Measurements from ENCODE around the gene ARSH.
"Not testable (repeated sequence)": the region's sequence is repeated elsewhere in the genome, so short reads cannot be mapped to it uniquely, and the experiment has no call there.

The ARSH gene

DNA sequence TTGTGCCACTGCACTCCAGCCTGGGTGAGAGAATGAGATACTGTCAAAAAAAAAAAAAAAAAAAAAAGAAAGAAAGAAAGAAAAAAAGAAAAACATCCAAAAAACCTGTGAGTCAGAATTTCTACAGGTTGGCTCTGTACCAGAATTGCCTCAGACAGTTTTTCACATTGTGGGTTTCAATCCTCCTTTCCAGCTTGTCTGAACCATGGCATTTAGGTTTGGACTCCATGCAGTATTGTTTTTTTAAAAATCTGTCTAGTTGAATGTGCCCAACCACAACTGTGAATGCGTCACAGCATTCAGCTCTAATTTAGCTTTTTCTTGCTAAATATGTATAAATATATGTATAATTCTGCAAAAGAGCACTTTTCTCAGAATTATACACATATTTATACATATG, 31.4 kb upstream of the ARSH start:
- Histone ChIP-seq H3K27me3 (ENCODE audit: insufficient read depth, low read length) (no peaks in the 10 kb centered on the region), H2AFZ (ENCODE audit: low read depth, low read length) (no peak overlapping the region), H3K9me3 (ENCODE audit: low read length) (peaks cover 2% of the 10 kb centered on the region), H3K4me3 (ENCODE audit: low read length) (no peak overlapping the region), H3K36me3 (ENCODE audit: insufficient read depth, low read length) (no peaks in the 10 kb centered on the region), H3K4me1 (ENCODE audit: insufficient read depth, low read length) (no peaks in the 10 kb centered on the region)

- H3K27me3 ChIP-seq (ENCODE audit: insufficient read depth, low read length); H3K9me3 ChIP-seq (ENCODE audit: low read length); H3K4me3 ChIP-seq (ENCODE audit: low read length); H2AFZ ChIP-seq (ENCODE audit: low read depth, low read length); H3K4me1 ChIP-seq (ENCODE audit: insufficient read depth, low read length); H3K36me3 ChIP-seq (ENCODE audit: insufficient read depth, low read length): not testable (repeated sequence)
Observed at GRCh38 chrX:2978639-2979038, 27.7 kb upstream of the ARSH start.

DNA sequence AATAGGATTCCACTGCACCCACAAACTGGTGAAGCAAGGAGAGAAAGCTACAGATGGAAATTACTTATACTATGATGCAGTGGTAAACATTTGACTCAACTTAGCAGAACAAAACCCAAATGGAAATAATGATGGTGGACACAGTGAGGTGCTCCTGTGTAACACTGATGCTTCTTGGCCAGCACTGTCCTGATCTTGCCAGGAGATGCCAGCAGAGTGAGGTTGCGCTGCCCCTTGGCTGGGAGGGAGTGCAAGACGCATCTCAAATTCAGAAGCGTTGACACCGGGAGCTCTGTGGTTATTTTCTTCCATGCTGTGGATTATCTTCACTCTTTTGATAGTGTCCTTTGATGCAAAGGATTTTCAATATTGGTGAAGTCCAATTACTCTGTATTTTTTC, 22.0 kb upstream of the ARSH start:
- no peaks in the 10 kb centered on the region for H3K36me3 ChIP-seq (ENCODE audit: insufficient read depth, low read length)
- H2AFZ ChIP-seq (ENCODE audit: low read depth, low read length) = no peak overlapping the region
- no peaks in the 10 kb centered on the region for H3K9me3 ChIP-seq (ENCODE audit: low read length)
- no peaks in the 10 kb centered on the region for H3K4me1 ChIP-seq (ENCODE audit: insufficient read depth, low read length)
- no peak overlapping the region for H3K4me3 ChIP-seq (ENCODE audit: low read length)
- H3K27me3 ChIP-seq (ENCODE audit: insufficient read depth, low read length) = no peaks in the 10 kb centered on the region

DNA sequence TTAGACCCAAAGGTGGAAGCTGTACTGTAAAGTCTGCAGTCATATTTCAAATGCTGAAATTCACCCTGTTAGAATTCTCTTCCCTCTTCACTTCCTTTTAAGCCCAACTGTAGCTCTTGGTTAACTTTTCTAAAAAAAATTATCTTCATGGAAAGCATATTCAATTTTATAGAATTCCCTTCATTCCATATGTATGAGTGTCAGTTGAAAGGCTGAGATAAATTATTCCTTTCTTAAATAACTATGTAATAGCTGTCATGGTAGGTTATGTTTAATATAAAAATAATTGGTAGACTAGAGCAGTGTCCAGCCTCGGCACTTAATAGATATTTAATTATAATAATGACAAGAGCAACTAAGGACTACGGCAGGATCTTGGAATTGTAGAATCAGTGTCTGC, 16.8 kb upstream of the ARSH start:
- Histone ChIP-seq H3K4me3 (ENCODE audit: low read length) (no peak overlapping the region), H3K27me3 (ENCODE audit: insufficient read depth, low read length) (no peaks in the 10 kb centered on the region), H3K4me1 (ENCODE audit: insufficient read depth, low read length) (no peaks in the 10 kb centered on the region), H3K36me3 (ENCODE audit: insufficient read depth, low read length) (no peaks in the 10 kb centered on the region), H2AFZ (ENCODE audit: low read depth, low read length) (no peak overlapping the region), H3K9me3 (ENCODE audit: low read length) (no peaks in the 10 kb centered on the region)

GRCh38 chrX:3010532-3010931, 4.2 kb downstream of the ARSH start:
- H3K4me1 ChIP-seq (ENCODE audit: insufficient read depth, low read length) = no peaks in the 10 kb centered on the region
- H3K9me3 ChIP-seq (ENCODE audit: low read length) = peaks cover 5% of the 10 kb centered on the region
- no peak overlapping the region for H2AFZ ChIP-seq (ENCODE audit: low read depth, low read length)
- H3K4me3 ChIP-seq (ENCODE audit: low read length) = no peak overlapping the region
- H3K36me3 ChIP-seq (ENCODE audit: insufficient read depth, low read length) = no peaks in the 10 kb centered on the region
- H3K27me3 ChIP-seq (ENCODE audit: insufficient read depth, low read length) = no peaks in the 10 kb centered on the region

GRCh38 chrX:3017492-3017891, 11.1 kb downstream of the ARSH start:
- Histone ChIP-seq H3K36me3 (ENCODE audit: insufficient read depth, low read length) (no peaks in the 10 kb centered on the region), H3K4me3 (ENCODE audit: low read length) (no peak overlapping the region), H3K4me1 (ENCODE audit: insufficient read depth, low read length) (no peaks in the 10 kb centered on the region), H3K27me3 (ENCODE audit: insufficient read depth, low read length) (no peaks in the 10 kb centered on the region), H3K9me3 (ENCODE audit: low read length) (peaks cover 5% of the 10 kb centered on the region), H2AFZ (ENCODE audit: low read depth, low read length) (no peak overlapping the region)

- H3K4me1 ChIP-seq (ENCODE audit: insufficient read depth, low read length) = no peaks in the 10 kb centered on the region
- no peaks in the 10 kb centered on the region for H3K36me3 ChIP-seq (ENCODE audit: insufficient read depth, low read length)
- H3K9me3 ChIP-seq (ENCODE audit: low read length) = no peaks in the 10 kb centered on the region
- no peak overlapping the region for H3K4me3 ChIP-seq (ENCODE audit: low read length)
- H3K27me3 ChIP-seq (ENCODE audit: insufficient read depth, low read length) = peaks cover 3% of the 10 kb centered on the region
- no peak overlapping the region for H2AFZ ChIP-seq (ENCODE audit: low read depth, low read length)
Observed at GRCh38 chrX:3024176-3024575, 17.8 kb downstream of the ARSH start.

DNA sequence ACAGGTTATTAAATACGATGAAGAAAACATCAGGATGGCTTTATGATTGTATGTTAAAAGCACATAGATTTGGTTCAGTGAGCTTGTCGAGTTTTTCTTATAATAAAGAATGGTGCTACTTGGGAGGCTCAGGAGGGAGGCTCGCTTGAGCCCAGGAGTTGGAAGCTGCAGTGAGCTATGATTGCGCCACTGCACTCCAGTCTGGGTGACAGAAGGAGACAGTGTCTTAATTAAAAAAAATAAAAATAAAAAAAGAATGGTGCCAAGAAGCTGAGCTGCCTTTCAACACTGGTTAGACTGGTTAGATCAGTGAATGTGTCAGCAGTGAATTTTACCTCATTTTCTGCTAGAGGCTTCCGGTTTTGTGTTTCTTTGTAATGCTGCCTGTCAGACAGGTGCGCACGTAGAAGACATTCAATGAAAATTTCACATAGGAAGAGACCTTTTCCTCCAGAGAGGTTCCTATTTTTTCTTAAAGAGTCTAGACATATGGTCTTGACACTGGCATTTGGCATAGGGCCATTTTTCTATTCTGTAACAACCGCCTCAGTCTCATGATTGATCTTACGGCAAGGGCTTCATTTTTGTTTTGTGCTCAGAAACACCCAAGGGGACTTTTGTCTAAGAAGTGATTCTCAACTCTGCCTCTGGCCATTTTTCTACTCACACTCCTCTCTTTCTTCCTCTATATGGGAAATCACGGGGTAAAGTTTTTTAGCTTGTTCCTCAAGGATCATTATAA, 19.9 kb downstream of the ARSH start:
- Histone ChIP-seq H3K36me3 (ENCODE audit: insufficient read depth, low read length) (no peaks in the 10 kb centered on the region), H3K4me3 (ENCODE audit: low read length) (no peak overlapping the region), H2AFZ (ENCODE audit: low read depth, low read length) (no peak overlapping the region), H3K4me1 (ENCODE audit: insufficient read depth, low read length) (no peaks in the 10 kb centered on the region), H3K9me3 (ENCODE audit: low read length) (no peaks in the 10 kb centered on the region), H3K27me3 (ENCODE audit: insufficient read depth, low read length) (peaks cover 3% of the 10 kb centered on the region)

DNA sequence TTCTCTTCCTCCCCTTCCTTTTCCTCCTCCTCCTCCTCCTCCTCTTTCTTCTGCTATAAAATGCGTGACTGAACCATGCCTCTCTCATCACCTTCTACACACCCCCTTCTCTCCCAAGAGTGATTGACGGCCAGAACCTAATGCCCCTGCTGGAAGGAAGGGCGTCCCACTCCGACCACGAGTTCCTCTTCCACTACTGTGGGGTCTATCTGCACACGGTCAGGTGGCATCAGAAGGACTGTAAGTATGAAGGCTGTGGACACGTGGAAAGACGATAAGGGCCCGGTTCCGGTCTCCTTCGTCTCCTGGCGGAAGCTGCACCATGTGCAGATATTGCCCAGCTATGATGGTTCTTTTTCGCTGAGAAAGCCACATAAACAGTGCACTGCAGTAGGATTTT, 22.8 kb downstream of the ARSH start:
- Histone ChIP-seq H3K9me3 (ENCODE audit: low read length) (no peaks in the 10 kb centered on the region), H3K4me3 (ENCODE audit: low read length) (no peak overlapping the region), H3K4me1 (ENCODE audit: insufficient read depth, low read length) (no peaks in the 10 kb centered on the region)

GRCh38 chrX:3037218-3037617, 30.9 kb downstream of the ARSH start:
- Histone ChIP-seq H3K4me1 (ENCODE audit: insufficient read depth, low read length) (no peaks in the 10 kb centered on the region), H3K9me3 (ENCODE audit: low read length) (no peaks in the 10 kb centered on the region), H3K27me3 (ENCODE audit: insufficient read depth, low read length) (no peaks in the 10 kb centered on the region), H2AFZ (ENCODE audit: low read depth, low read length) (no peak overlapping the region), H3K4me3 (ENCODE audit: low read length) (no peak overlapping the region), H3K36me3 (ENCODE audit: insufficient read depth, low read length) (no peaks in the 10 kb centered on the region)

More for the DNA sequence above, 22.8 kb downstream of the ARSH start:
- Histone ChIP-seq H3K36me3 (ENCODE audit: insufficient read depth, low read length) (no peaks in the 10 kb centered on the region), H3K27me3 (ENCODE audit: insufficient read depth, low read length) (peaks cover 3% of the 10 kb centered on the region), H2AFZ (ENCODE audit: low read depth, low read length) (no peak overlapping the region)

GRCh38 chrX:3044196-3044595, 37.9 kb downstream of the ARSH start:
- H3K36me3 ChIP-seq (ENCODE audit: insufficient read depth, low read length) = no peaks in the 10 kb centered on the region
- no peak overlapping the region for H3K4me3 ChIP-seq (ENCODE audit: low read length)
- no peaks in the 10 kb centered on the region for H3K27me3 ChIP-seq (ENCODE audit: insufficient read depth, low read length)
- no peaks in the 10 kb centered on the region for H3K9me3 ChIP-seq (ENCODE audit: low read length)
- H3K4me1 ChIP-seq (ENCODE audit: insufficient read depth, low read length) = no peaks in the 10 kb centered on the region
- no peak overlapping the region for H2AFZ ChIP-seq (ENCODE audit: low read depth, low read length)

DNA sequence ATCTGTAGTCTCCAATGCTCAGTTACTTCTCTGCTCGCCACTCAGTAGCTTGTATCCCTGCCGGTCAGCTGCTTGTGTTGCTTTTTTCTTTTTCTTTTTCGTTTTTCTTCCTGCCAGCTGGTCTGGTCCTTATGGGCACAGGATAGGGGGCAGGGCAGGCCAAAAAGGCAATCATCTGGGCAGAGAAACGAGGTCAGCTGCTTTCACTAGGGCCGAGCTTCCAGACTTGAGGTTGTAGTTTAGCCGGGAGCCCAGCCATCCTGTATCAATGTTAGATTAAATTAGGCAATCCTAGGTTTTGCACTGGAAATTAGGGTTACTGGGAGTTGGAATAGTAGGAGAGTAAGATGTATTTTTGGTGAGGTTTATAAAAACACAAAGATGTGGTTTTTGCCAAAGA, 38.3 kb downstream of the ARSH start:
- Histone ChIP-seq H3K36me3 (ENCODE audit: insufficient read depth, low read length) (no peaks in the 10 kb centered on the region), H3K4me1 (ENCODE audit: insufficient read depth, low read length) (no peaks in the 10 kb centered on the region), H3K27me3 (ENCODE audit: insufficient read depth, low read length) (no peaks in the 10 kb centered on the region), H3K4me3 (ENCODE audit: low read length) (no peak overlapping the region), H2AFZ (ENCODE audit: low read depth, low read length) (no peak overlapping the region), H3K9me3 (ENCODE audit: low read length) (no peaks in the 10 kb centered on the region)

- Histone ChIP-seq H3K4me3 (ENCODE audit: low read length) (no peak overlapping the region), H3K36me3 (ENCODE audit: insufficient read depth, low read length) (no peaks in the 10 kb centered on the region), H2AFZ (ENCODE audit: low read depth, low read length) (no peak overlapping the region), H3K27me3 (ENCODE audit: insufficient read depth, low read length) (no peaks in the 10 kb centered on the region), H3K9me3 (ENCODE audit: low read length) (no peaks in the 10 kb centered on the region), H3K4me1 (ENCODE audit: insufficient read depth, low read length) (no peaks in the 10 kb centered on the region)
Observed at GRCh38 chrX:3046253-3047240, 40.2 kb downstream of the ARSH start.
